GM12865 (cell line): ENCODE results near the gene SCN9A.
A peak's percentile ranks its signal among the peaks of the same experiment; 100 is the strongest.

Source experiments
- DNase-seq: peaks from one replicate; pipeline ENCODE4 v3.0.0; 2010; ENCODE audit warnings: low read depth
- H3K4me3 ChIP-seq: 2 replicates; pipeline ENCODE4 v1.5.1; 2011; ENCODE audit warnings: mild to moderate bottlenecking, low read depth, low read length, control low read depth
- CTCF ChIP-seq: IDR thresholded peaks from 2 replicates; pipeline ENCODE4 v1.5.1; 2011; ENCODE audit warnings: low read length, control low read depth, low read depth, inconsistent platforms; ENCODE audit not compliant: insufficient read depth; ENCODE audit errors: missing control alignments

SCN9A gene

GRCh38 chr2:166375736-166376487, at the start of gene SCN9A:
Gene SCN9A, minus strand, starts transcription at chr2:166375944. Its CDS starts 64,188 bp downstream, at chr2:166311756.
- no peak for TF ChIP-seq CTCF
- H3K4me3 ChIP-seq, result no peak within 1 kb of the TSS
- peak; percentile 12 for DNase-seq

- no peak for DNase-seq
- no peak for TF ChIP-seq CTCF
- no peak overlapping the region for H3K4me3 ChIP-seq
Measured at GRCh38 chr2:166424841-166425240, 49.1 kb upstream of the SCN9A start.

- DNase-seq, result no peak
- TF ChIP-seq CTCF, result no peak
- H3K4me3 ChIP-seq, result no peak overlapping the region
Measured at GRCh38 chr2:166419616-166419934, 43.8 kb upstream of the SCN9A start.

- TF ChIP-seq CTCF, result no peak
- no peak overlapping the region for H3K4me3 ChIP-seq
- no peak for DNase-seq
Measured at GRCh38 chr2:166418853-166419615, 43.3 kb upstream of the SCN9A start.

- no peak for TF ChIP-seq CTCF
- H3K4me3 ChIP-seq, result no peak overlapping the region
- DNase-seq, result peak; percentile 8
Measured at GRCh38 chr2:166417669-166418068, 41.9 kb upstream of the SCN9A start.

GRCh38 chr2:166413255-166413654, 37.5 kb upstream of the SCN9A start:
- no peak for DNase-seq
- no peak for TF ChIP-seq CTCF
- no peak overlapping the region for H3K4me3 ChIP-seq
